Measurements from ENCODE around the gene STN1.

The STN1 gene

DNA sequence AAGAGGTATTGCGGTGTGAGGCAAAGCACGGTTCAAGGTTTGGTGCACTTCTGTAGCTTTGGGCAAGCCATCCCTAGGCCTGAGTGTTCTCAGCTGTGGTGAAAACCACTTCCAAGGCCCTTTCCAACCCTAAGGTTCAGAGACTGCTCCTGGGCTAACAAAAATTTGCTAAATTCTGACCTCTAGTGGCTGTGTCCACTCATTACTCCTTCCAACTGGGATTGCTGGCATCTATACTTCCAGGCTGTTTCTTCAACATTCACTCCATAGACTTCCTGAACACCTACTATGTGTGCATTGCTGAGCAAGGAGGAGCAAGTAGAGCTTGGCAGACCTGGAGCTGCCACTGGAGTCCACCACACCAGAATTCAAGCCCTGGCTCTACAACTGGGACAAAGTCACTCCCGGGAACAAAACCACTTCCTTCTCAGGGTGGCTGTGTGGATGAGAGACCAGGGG is 33.3 kb downstream of the STN1 start:
- H3K27ac ChIP-seq (ENCODE audit: low read length), result no peak overlapping the region
- no peak for TF ChIP-seq EZH2phosphoT487 (IDR thresholded peaks at IDR 0.05; ENCODE audit: low read depth)
- TF ChIP-seq, protein P1, sequence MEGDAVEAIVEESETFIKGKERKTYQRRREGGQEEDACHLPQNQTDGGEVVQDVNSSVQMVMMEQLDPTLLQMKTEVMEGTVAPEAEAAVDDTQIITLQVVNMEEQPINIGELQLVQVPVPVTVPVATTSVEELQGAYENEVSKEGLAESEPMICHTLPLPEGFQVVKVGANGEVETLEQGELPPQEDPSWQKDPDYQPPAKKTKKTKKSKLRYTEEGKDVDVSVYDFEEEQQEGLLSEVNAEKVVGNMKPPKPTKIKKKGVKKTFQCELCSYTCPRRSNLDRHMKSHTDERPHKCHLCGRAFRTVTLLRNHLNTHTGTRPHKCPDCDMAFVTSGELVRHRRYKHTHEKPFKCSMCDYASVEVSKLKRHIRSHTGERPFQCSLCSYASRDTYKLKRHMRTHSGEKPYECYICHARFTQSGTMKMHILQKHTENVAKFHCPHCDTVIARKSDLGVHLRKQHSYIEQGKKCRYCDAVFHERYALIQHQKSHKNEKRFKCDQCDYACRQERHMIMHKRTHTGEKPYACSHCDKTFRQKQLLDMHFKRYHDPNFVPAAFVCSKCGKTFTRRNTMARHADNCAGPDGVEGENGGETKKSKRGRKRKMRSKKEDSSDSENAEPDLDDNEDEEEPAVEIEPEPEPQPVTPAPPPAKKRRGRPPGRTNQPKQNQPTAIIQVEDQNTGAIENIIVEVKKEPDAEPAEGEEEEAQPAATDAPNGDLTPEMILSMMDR (IDR thresholded peaks at IDR 0.05; ENCODE audit: low read depth, low read length), result peak; percentile 60
- H3K4me1 ChIP-seq (ENCODE audit: low read length), result no peaks in the 10 kb centered on the region
- H3K79me2 ChIP-seq (ENCODE audit: low read length), result no peaks in the 10 kb centered on the region
- H3K4me3 ChIP-seq (ENCODE audit: low read length), result no peak overlapping the region
- no peaks in the 10 kb centered on the region for H3K36me3 ChIP-seq (replicated peaks; ENCODE audit: low read depth, low read length)
- H4K20me1 ChIP-seq (ENCODE audit: insufficient read depth, low read length), result no peaks in the 10 kb centered on the region
- H3K9ac ChIP-seq (ENCODE audit: low read length), result no peak overlapping the region
- no peak overlapping the region for H3K4me2 ChIP-seq (ENCODE audit: low read length)
- H2AFZ ChIP-seq (ENCODE audit: low read depth, low read length), result no peak overlapping the region
- H3K9me3 ChIP-seq (ENCODE audit: insufficient read depth, low read length), result no peaks in the 10 kb centered on the region
- H3K27me3 ChIP-seq (ENCODE audit: low read depth, low read length), result no peaks in the 10 kb centered on the region

DNA sequence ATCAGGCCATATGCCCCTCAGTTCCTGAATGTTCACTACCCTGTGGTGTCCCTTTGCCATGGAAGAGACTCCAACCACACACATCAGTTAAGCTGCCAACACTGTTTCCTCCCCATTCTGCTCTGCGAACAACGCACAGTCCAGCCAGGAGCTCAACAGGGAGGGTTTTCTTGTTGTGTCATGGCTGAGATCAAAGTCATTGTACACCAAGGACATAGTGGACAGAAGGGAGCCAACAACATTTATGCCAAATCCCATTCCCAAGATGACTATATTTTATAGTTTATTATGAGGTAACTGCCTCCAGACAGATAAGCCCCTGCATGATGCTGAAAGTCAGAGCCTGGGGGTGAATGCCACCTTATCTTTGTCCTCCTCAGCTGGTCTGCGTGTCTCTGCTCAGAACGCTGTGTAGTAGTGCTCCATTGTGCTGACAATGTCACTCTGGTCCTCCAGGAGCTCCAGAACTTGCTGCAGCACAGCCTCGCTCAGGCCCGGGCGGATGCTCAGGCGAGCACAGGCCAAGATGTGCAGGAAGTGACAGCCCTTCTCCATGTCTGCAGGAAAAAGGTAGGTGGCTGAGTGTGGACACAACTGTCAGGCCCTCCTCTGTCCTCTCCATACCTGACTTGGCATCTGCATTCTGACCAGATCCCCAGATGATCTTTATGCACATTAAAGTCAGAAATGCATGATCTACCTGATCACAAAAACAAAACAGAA is 35.5 kb downstream of the STN1 start:
- no peaks in the 10 kb centered on the region for H3K27me3 ChIP-seq (ENCODE audit: low read depth, low read length)
- no peak overlapping the region for H3K9ac ChIP-seq (ENCODE audit: low read length)
- H3K79me2 ChIP-seq (ENCODE audit: low read length), result no peaks in the 10 kb centered on the region
- no peak overlapping the region for H3K27ac ChIP-seq (ENCODE audit: low read length)
- H3K4me3 ChIP-seq (ENCODE audit: low read length), result no peak overlapping the region
- H4K20me1 ChIP-seq (ENCODE audit: insufficient read depth, low read length), result no peaks in the 10 kb centered on the region
- no peaks in the 10 kb centered on the region for H3K9me3 ChIP-seq (ENCODE audit: insufficient read depth, low read length)
- H2AFZ ChIP-seq (ENCODE audit: low read depth, low read length), result no peak overlapping the region
- no peak overlapping the region for H3K4me2 ChIP-seq (ENCODE audit: low read length)
- no peaks in the 10 kb centered on the region for H3K36me3 ChIP-seq (replicated peaks; ENCODE audit: low read depth, low read length)
- no peaks in the 10 kb centered on the region for H3K4me1 ChIP-seq (ENCODE audit: low read length)
- no peak for TF ChIP-seq EZH2phosphoT487 (IDR thresholded peaks at IDR 0.05; ENCODE audit: low read depth)
- TF ChIP-seq, protein P1 (IDR thresholded peaks at IDR 0.05; ENCODE audit: low read depth, low read length), result no peak

DNA sequence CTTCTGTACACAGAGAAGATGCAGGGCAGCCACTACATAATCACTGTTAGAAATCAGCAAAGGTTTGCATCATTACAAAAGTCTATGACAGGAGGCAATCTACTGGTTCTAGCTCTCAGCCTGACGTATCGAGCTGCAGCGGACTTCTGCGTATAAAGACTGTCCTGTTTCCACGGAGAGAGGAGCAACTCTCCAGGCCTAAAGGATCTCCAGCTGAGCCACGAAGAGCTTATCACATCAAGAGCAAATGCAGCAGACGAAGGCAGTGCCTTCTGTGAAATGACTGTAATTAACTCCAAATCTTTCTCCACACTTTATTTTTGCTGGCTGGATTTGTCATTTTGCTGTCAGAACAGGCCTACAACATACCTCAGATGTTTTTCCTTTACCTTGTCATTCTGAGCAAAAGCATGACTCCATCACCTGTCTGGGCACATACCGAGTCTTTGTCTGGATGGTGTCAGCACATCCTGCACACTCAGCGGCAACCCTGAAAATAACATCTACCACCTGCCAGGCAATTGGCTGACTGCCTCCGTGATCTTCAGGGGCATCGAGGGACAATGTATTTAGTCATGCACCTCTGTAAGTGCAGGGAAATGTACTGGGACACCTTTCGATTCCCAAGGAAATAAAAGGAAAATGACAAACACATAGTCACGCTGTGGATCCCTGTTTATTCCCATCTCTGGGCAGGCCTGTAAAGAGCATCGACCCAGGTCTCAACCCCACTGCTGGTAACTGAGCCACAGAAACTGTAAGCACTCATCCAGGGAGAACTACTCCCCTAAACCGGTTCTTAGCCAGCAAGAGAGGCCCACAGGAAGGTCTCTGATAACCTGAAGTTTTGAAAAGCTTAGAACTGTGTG is 36.3 kb downstream of the STN1 start:
- Histone ChIP-seq H3K4me2 (ENCODE audit: low read length) (no peak overlapping the region), H3K9me3 (ENCODE audit: insufficient read depth, low read length) (no peaks in the 10 kb centered on the region), H2AFZ (ENCODE audit: low read depth, low read length) (no peak overlapping the region), H3K27me3 (ENCODE audit: low read depth, low read length) (no peaks in the 10 kb centered on the region), H3K4me3 (ENCODE audit: low read length) (no peak overlapping the region), H3K4me1 (ENCODE audit: low read length) (no peaks in the 10 kb centered on the region), H4K20me1 (ENCODE audit: insufficient read depth, low read length) (no peaks in the 10 kb centered on the region), H3K27ac (ENCODE audit: low read length) (no peak overlapping the region), H3K36me3 (replicated peaks; ENCODE audit: low read depth, low read length) (no peaks in the 10 kb centered on the region), H3K79me2 (ENCODE audit: low read length) (no peaks in the 10 kb centered on the region), H3K9ac (ENCODE audit: low read length) (no peak overlapping the region)
- TF ChIP-seq, protein P1 (IDR thresholded peaks at IDR 0.05; ENCODE audit: low read depth, low read length), result no peak
- no peak for TF ChIP-seq EZH2phosphoT487 (IDR thresholded peaks at IDR 0.05; ENCODE audit: low read depth)

DNA sequence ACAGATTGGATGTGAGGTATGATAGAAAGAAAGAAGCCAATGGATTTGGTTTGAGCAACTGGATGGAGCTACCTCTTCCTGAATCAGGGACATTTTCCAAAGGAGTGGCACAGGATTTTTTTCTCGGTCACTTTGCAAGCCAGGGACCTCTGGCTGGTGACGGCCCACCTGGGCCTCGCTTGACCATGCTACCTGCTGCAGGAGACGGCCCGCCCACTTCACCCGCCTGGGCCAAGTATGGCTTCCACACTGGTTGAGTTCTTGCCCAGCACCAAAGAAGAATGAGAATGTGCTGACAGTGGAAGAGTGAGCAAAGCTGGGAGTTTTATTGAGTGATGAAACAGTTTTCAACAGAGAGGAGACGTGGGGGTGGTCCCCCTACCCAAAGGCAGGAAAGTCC is 38.2 kb downstream of the STN1 start:
- no peak for TF ChIP-seq EZH2phosphoT487 (IDR thresholded peaks at IDR 0.05; ENCODE audit: low read depth)
- TF ChIP-seq, protein P1 (IDR thresholded peaks at IDR 0.05; ENCODE audit: low read depth, low read length), result no peak
- Histone ChIP-seq H4K20me1 (ENCODE audit: insufficient read depth, low read length) (no peaks in the 10 kb centered on the region), H3K4me2 (ENCODE audit: low read length) (no peak overlapping the region), H2AFZ (ENCODE audit: low read depth, low read length) (no peak overlapping the region), H3K27me3 (ENCODE audit: low read depth, low read length) (no peaks in the 10 kb centered on the region), H3K4me1 (ENCODE audit: low read length) (no peaks in the 10 kb centered on the region), H3K79me2 (ENCODE audit: low read length) (no peaks in the 10 kb centered on the region), H3K9me3 (ENCODE audit: insufficient read depth, low read length) (no peaks in the 10 kb centered on the region), H3K9ac (ENCODE audit: low read length) (no peak overlapping the region), H3K27ac (ENCODE audit: low read length) (no peak overlapping the region), H3K4me3 (ENCODE audit: low read length) (no peak overlapping the region), H3K36me3 (replicated peaks; ENCODE audit: low read depth, low read length) (no peaks in the 10 kb centered on the region)

All from OCI-LY3 (cell line).